IPS-NIHi7 (cell line): ENCODE results near the gene LSM2.
"Not testable (repeated sequence)": the region's sequence is repeated elsewhere in the genome, so short reads cannot be mapped to it uniquely, and the experiment has no call there.

Experiments
- DNase-seq: peaks from one replicate; pipeline ENCODE4 v3.0.0; 2012; ENCODE audit warnings: mixed read lengths; ENCODE audit errors: extremely low spot score

LSM2 gene

DNA sequence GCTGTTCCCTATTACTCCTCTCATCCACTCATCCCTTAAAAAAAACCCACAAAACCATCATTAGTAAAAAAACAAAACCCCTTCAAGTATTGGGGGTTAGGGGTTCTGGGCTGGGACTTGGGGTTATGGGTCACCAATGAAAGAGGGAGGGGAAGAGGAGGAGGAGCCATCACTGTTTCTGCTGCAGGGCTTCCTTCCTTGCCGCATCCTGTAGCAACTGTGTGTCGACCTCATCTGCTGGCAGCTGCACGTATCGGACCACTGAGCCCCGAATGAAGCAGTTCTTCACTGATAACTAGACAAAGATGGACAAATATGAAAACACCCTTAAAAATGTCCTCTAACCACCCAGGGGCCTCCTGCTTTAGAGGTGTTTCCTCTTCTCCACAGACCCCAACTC lies 9.2 kb downstream of the LSM2 start:
- DNase-seq = no peak

DNA sequence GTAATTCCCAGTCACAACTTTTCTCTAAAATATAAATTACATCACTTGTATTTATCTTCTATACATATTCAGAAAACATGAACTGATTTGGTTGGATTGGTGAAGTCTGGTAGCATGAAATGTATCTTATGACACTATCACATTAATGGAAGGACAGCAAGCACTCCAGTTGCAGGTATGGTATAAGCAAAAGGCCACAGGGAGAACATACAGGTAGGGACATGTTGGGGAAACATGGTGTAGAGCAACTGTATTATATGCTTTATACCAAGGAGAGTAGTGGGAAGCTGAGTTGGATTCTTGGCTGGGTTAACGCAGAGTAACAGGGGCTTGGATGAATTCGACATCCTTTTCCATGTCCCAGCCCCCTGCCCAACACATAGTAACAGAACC lies 9.8 kb downstream of the LSM2 start:
- no peak for DNase-seq

DNA sequence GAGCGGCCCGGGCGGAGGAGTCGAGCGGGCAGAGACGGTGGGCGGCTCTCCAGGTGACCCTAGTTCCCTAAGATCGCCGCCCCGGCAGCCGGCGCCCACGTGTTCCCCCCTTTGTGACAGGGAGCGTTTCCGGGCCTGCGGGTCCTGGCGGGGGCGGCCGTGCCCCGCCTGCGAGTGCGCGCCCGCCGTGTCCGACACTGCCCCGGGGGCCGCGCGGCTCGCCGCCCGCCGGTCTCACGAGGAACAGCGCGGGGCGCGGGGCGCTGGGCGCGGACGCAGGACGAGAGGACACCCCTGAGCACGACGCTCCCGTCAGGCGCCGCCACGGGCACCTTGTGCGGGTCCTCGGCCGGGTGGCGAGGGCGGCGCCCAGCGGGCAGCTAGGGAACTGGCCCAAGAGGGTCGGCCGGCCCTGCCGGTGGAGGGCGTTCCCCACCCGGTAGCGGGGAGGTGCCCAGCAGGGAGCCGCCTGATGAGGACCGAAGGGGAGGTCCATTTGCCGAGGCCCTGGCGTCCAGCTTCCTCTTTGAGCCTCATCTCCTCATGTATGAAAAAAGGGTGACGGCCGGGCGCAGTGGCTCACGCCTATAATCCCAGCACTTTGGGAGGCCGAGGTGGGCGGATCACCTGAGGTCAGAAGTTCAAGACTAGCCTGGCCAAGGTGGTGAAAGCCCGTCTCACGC lies 11.0 kb downstream of the LSM2 start, which contains the start of gene VARS1:
Gene VARS1, minus strand, starts transcription at position 137 of the 683 bp plus-strand sequence. CDS start 535 bp downstream, outside the sequence.
- DNase-seq = peak; percentile 98

DNA sequence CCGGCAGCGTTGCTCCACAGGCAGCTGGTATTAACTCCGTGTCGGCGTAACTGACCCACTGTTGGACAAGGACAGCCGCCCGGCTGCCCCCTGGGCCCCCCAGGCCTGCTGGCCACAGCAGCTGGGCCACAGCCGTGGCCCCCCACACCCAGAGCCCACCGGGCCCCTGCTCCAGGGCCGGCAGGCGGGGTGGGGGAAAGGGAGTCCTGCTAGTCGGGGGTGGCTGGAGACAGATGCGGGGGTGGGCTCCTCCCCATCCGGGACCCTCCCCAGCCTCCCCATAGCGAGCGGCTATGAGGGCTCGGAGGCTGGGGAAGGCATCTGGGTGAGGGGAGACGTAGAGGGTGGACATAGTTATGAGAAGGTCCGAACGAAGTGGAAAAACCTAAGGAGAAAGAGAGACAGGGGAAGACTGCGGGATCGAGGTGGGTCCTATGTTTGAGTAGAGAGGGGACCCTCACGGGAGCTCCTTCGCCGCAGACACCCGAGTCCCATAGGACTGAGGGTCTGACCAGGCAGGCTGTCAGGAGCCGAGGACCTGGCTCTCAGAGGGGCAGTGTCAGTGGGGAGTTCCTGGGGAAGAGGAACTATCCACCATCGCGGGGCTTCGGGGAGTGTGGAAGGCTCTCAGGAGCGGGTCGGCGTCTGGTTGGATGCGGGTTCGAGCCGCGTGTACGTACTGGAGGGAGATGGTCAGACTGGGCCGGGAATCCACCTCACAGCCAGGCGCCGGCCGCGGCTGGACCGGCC lies 11.7 kb downstream of the LSM2 start:
- peak; percentile 57 for DNase-seq

DNA sequence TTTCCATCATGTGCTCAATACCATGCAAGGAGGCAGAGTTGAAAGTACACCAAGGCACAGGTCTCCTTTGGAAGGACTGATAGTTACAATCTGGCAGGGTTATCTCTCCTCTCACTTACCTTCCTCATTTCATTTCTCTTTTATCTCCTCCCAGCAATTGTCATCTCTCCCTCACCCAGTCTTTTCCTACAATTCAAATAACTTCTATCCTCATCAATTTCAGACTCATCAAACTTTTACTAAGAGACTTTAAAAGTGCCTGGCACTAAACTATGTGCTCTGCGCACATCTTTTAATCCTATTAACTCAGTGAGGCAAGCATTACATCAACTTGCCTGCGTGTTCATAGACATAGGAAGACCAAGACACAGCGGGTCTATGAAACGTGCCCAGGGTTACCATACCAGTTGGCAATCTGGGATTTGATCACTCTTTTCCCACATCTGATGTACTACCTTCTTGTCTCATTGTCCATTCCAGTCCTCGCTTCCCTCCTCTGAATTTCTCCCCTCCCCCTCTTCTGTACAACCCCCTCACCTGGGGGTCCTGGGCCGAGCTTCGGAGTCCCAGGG lies 12.4 kb downstream of the LSM2 start:
- no peak for DNase-seq

DNA sequence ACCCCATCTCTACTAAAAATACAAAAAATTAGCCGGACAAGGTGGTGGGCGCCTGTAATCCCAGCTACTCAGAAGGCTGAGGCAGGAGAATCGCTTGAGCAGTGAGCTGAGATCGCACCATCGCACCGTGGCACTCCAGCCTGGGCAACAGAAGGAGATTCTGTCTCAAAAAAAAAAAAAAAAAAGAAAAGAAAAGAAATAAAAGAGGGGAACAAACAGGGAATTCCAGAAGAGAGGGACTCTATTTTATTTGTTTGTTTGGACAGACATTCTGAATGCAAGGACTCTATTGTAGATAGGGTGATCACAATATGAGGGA lies 12.9 kb downstream of the LSM2 start:
- DNase-seq = not testable (repeated sequence)

DNA sequence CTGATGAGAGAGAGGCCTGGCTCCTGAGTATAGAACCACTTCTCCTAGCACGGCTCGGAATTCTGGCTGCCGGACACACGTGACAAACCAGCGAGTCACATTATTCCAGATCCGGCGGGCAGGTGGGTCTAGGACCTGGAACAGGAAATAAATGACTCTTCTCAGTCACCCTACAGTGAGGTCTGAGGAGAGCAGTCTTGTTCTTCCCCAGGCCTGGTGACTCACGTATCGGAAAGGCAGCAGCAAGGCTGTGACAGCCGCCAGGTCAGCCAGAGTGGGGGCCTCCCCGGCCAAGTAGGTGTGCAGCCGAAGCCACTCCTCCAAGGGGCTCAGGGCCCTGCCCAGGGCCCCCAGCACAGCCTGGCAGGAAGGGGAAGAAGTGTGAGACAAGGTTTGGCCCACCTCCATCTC lies 14.0 kb downstream of the LSM2 start:
- peak; percentile 10 for DNase-seq

DNA sequence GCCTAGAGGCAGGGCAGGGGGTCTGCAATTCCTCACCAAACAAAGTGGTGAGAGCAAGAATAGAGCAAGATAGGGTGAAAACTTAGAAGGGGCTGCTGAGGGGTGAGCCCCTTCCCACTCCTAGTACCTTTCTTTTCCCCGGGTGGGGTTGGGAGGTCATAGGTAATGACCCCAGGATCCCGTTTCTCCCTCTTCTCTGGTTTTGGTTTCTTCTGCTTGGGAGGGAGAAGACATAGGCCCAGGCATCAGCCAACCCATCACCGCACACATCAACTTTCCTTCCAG lies 14.7 kb downstream of the LSM2 start:
- DNase-seq = no peak

DNA sequence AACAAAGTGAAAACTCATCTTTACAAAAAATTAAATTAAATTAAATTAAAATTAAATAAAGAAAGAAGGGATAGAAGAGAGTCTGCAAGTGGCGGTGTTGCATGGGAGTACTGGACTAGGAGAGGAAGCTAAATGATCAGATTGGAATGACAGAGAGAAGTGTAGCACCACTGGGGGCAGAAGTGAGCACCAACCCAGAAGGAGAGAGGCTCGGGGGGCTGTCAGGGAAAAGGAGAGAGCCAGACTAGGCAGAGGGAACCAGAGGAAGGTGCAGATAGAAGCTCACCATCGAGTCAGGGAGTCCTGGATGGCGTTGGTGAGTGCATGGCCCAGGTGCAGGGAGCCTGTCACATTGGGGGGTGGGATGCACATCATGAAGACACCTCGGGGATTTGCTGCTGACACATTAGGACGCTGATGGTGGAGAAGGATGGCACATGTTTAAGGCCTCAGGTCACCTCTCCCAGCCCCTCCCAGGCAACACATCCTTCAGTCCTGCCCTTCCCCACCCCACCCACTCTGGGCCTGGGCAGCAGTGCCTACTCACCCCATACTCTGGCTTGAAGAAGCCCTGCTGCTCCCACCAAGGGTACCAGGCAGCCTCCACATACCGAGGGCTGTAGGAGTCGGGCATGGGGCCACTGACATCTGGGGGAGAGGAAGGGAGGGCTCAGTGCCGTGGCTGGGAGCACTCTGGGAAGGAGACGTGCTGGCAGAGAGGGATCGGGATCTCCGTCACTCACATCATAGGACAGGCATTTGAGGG lies 15.3 kb downstream of the LSM2 start:
- peak; percentile 92 for DNase-seq

DNA sequence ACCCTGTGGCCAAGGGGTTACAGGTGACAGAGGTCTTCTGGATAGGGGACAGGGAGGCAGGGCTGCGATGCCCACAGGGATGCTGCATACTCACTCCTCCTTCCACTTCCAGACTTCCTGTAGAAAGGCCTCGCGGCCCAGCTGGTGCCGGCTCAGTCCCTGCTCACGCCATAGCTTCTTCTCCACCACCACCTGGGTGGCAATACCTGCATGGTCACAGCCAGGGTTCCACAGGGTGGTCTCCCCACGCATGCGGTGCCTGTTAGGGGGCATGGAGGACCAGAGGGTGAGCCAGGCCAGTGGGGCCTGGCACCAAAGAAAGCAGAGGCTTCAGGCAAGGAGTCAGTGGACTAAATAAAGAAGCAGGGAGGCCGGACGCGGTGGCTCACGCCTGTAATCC lies 21.3 kb downstream of the LSM2 start:
- DNase-seq = no peak

DNA sequence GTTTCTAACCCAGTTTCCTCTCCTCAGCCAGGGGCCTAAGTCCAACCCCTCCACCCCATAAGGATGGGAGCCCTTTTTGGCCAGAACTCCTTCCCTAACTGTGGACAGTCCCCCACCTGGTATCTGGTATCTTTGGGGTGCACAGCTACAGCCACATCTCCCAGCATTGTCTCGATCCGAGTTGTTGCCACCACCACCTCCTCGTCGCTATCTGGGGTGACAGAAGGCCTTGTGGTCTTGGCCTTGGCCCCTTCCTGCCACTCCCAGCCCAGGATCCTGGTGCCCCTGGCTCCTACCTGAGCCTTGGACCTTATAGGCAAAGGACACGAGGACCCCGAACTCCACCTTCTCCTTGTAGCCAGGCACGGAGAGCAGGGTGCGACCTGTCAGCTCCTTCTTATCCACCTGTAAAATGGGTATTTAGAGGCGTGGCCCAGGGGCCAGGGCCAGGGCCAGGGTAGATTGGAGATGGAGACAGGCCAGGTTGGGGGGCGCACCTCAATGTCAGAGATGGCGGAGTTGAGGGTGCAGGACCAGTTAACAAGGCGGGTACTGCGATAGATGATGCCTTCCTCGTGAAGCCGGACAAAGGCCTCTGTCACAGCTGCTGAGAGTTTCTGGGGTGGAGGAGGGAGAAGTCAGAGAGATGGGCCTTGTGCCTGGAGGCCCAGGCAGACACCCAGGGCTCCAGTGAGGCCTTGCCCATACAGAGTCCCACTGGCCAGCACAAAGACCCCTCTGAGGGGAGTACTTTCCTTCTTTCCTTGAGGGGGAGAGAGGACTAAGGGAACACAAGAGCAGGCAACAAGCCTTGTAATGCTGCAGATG lies 22.5 kb downstream of the LSM2 start:
- DNase-seq = no peak

DNA sequence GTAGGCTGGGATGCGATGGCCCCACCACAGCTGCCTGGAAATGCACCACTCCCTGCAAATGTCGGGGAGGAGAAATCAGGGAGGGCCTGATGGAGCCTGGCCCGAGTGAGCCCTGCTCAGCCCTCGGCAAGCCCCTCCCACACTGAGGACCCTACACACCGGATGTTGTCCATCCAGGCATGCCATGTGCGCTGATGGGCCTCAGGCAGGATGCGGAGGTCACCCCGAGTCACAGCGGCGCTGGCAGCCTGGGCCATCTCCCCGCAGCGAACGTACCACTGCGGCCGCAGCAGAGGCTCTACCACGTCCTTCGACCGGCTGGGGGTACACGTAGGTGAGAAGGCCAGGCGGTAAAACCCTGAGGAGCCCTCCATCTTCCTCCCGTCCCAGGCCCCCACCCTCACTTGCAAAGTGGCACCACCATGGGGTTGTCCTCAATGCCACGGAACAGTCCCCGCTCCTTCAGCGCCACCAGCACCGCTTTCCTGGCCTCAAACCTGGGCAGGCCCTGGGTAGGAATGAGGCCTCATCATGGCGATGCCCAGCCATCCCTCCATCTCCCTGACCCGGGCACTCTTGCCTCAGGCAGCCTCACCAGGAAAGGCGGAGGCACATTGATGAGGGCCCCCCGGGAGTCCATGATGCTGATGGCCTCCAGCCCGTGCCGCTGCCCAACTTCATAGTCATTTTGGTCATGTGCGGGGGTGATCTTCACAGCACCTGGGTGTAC lies 24.5 kb downstream of the LSM2 start:
- DNase-seq = no peak

DNA sequence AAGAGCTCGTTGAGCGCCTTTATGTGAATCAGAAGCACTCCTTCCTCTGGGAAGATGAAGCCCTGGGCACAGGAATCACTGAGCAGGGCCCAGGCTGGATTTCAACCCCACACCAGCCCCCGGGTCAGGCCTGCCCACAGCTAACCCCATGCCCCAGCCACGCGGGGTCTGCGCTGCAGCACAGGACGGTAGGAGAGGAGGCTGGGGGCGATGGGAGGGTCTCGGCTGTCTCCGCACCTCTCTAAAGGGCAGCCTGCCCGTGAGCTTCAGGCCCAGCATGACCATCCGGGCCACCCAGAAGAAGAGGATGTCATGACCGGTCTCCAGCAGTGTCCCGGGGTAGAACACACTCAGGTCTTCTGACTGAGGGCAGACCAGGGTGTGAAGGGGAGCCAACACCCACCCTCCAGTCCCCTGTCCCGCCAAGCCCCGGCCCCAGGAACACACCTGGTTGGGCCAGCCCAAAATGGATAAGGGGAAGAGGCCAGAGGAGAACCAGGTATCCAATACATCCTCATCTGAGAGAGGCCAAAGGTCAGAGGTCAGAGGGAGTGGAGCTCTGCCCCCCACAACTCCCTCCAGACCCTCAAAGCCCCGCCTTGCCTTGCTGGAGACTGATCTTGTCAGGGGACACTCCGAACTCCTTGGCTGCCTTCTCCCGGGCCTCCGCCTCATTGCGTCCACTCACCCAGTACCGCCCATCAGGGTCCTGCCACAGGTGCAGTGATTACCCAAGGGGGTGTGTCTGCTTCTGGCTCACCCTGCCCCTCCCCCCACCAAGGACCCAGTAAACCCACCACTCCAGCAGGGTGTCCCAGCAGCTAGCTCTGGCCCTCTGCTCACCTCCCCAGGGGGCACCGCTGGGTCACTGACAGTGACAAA lies 25.3 kb downstream of the LSM2 start:
- DNase-seq = no peak

DNA sequence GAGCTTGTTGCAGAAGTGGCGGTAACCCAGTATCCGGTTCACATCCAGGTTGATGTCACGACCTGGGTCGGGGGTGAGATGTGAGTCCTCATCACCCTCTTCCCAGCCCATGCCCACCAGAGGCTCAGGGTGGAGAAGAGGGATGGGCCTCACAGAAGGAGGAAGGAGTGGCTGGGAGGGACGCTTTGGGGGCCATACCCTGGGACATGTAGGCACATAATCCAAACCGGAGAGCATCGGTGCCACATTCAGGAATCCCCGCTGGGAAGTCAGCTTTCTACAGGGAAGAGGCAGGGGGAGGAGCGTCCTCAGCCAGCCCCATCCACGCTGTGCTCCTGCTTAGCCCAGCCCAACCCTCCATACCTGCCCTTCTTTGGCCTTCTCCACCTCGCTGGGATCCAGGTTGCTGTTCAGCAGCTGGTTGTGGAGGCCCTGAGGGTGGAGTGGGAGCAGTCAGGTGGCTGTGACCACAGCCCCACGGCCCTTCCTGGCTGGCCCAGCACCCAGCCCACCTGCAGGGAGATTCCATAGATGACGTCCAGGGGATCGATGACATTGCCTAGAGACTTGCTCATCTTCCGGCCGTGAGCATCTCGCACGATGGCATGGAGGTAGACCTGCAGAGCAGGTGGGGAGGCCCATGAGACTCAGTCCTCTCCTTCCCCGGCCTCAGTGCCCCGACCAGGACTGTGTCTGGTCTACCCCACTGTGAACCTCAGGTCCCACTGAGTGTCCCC lies 26.1 kb downstream of the LSM2 start:
- no peak for DNase-seq

DNA sequence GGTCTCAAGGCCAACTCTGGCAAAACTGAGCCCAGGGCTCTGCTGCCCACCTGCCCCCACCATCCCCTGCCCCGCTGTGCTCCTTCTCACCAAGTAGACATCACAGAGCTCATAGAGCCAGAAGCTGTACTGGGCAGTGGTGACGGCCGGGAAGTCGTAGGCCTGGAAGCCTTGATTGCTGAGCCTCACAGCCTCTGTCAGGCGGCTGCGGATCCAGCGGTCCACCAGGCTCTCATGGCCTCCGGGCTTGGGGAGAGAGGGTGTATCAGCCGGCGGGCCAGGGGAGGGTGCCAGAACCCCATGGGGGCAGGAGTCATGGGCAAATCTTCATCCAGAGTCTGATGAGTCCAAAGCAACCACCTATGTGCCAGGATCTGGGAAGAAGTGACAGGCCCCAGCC lies 26.9 kb downstream of the LSM2 start:
- DNase-seq = no peak

DNA sequence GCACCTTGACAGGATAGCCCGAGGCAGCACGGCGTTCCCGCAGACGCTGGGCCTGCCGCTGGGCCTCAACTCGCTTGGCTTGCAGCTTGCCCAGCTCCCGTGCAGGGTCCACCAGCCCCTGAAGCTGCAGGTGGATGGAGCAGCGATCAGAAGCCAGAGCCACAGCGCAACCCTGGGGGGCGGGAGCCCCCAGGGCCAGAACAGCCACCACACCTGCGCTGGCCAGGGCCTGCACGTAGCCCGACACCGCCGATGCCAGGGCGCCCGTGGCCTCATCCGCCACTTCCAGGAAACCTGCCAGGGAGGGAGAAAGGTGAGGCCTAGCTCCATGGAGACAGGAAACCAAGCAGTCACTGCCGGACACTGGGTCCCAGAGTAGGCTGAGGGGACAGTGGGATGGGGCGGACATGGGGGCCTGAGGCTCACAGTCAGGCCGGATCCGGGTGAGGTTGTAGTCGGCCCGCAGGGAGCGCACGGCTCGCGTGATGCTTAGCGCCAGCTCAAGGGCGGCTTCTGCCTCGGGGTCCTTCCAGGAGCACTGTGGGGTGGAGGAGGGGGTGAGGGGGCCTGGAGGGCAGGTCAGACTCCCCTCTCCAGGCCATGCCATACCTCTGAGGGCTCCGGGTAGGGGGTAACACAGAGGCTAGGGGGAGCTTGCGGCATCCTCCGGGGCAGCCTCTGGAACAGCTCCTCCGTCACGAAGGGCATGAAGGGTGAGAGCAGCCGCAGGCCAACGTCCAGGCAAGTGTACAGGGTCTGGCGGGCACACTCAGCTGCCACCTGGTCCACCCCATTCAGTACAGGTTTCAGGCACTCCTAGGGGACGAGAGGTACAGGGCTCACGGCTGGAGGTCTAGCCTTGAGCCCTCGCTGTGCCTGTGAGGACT lies 27.5 kb downstream of the LSM2 start:
- no peak for DNase-seq

DNA sequence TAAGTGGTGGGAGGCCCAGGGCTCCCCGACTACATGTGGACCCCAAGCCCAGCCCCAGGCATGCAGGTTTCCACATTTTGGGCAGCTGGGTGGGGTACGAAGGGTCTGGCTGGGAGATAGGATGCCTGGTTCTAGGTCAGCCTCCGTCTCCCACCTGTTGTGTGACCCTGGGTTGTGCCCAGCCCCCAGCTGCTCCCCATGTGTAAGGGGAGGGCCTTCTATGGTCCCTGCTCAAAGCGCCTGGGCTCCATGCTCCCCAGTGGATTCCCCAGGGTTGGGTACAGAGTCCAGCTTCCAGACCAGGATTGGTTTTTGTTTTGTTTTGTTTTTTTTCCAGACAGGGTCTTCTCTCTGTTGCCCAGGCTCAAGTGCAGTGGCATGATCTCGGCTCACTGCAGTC lies 28.6 kb downstream of the LSM2 start:
- no peak for DNase-seq

DNA sequence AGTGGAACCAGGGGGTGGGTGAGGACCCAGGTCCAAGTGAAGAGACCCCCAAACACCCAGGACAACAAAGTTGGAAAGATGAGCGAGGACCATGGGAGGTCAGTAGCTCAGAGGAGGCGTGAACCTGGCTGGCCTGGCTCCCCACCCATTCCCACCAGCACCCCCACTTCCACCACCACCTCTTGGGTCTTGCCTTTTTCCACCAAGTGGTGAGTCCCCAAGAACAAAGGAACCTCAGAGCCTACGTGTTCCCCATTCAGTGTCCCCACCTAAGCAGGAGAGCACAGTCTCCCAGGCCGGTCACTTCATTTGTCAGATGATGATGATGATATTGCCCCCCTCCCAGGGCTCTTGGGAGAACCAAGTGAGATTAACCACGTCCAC lies 29.1 kb downstream of the LSM2 start:
- no peak for DNase-seq
